Measurements from ENCODE around the gene KHDC4. TPM values are rescaled to one million over a fixed set of nuclear protein-coding genes. Genes with fewer than 3 reads are reported as not detected.

Gene KHDC4
- total and polyA plus RNA-seq, 9 of the 15 experiments (the other 6 are each of a cell fraction or from before 2014, with no cell fraction given), result 12.1 to 185 (median 65.6) TPM

DNA sequence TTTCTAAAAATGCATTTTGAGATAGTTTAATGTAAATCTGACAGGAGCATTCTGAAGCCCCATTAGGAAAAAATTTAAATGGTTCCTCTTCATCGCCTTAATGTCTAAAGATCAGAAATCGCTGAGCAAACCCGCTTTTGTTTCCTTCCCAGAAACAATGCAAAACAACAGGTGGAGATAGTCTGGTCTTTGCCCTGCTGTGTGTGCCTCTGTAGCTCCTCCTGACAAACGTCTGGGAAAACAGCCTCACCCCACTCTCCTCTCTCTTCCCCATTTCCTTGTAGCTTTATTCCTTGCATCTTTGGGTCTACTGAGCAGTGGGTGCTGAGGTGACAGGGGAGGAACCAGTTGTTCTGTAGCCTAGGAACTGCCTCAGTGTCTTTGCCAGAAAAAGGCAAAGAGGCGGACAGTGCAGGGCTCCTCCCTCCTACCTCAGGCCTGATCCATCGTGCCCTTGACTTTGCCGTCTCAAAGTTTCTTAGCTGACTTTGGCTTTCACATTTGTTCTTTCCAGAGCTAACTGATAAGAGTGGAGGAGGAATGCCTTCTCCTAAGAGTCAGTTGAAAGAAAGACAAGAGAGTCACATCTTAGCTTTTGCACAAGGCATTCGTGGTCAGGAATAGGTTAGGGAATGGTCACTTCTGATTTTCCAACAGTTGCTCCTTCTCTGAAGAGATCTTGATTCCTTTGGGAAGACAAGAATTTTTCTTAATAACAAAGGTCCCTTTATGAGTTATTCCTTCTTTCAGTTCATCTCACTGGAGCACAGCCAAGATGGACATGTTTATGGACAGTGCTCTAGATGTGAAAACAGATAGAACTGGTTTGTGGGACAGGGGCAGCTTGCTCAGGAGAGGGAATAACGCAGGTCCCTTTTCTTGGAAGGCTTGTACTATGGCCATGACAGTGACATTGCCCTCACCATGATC is 49.9 kb downstream of the KHDC4 start (continued):
- TF ChIP-seq, protein P1, sequence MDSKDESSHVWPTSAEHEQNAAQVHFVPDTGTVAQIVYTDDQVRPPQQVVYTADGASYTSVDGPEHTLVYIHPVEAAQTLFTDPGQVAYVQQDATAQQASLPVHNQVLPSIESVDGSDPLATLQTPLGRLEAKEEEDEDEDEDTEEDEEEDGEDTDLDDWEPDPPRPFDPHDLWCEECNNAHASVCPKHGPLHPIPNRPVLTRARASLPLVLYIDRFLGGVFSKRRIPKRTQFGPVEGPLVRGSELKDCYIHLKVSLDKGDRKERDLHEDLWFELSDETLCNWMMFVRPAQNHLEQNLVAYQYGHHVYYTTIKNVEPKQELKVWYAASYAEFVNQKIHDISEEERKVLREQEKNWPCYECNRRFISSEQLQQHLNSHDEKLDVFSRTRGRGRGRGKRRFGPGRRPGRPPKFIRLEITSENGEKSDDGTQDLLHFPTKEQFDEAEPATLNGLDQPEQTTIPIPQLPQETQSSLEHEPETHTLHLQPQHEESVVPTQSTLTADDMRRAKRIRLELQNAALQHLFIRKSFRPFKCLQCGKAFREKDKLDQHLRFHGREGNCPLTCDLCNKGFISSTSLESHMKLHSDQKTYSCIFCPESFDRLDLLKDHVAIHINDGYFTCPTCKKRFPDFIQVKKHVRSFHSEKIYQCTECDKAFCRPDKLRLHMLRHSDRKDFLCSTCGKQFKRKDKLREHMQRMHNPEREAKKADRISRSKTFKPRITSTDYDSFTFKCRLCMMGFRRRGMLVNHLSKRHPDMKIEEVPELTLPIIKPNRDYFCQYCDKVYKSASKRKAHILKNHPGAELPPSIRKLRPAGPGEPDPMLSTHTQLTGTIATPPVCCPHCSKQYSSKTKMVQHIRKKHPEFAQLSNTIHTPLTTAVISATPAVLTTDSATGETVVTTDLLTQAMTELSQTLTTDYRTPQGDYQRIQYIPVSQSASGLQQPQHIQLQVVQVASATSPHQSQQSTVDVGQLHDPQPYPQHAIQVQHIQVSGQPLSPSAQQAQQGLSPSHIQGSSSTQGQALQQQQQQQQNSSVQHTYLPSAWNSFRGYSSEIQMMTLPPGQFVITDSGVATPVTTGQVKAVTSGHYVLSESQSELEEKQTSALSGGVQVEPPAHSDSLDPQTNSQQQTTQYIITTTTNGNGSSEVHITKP (IDR thresholded peaks at IDR 0.05; ENCODE audit: partially characterized antibody), result peak; percentile 43

GRCh38 chr1:155882766-155883165 is 51.4 kb downstream of the KHDC4 start:
- Histone ChIP-seq H2AFZ (ENCODE audit: low read depth, low read length) (no peak overlapping the region), H3K4me3 (no peak overlapping the region), H3K27me3 (ENCODE audit: control insufficient read depth in 2 of 2, insufficient read depth in 2 of 2, low read length in 2 of 2) (no peaks in the 10 kb centered on the region; a peak in 1 of 5 replicates), H4K20me1 (replicated peaks; ENCODE audit: control insufficient read depth, insufficient read depth, low read length) (no peaks in the 10 kb centered on the region), H3K4me2 (ENCODE audit: insufficient read depth, low read length) (no peak overlapping the region), H3K27ac (ENCODE audit: extremely low read depth, low read depth, low read length) (no peak overlapping the region), H3K79me2 (ENCODE audit: control insufficient read depth, insufficient read depth, low read length) (no peaks in the 10 kb centered on the region), H3K4me1 (replicated peaks in 1 of 2; ENCODE audit: control insufficient read depth in 2 of 2, insufficient read depth in 2 of 2, low read length in 2 of 2) (peaks cover 8 to 23% of the 10 kb centered on the region in 2 experiments; a peak in 4 of 5 replicates), H3K9me3 (replicated peaks; ENCODE audit: control insufficient read depth, insufficient read depth, low read depth, low read length) (no peaks in the 10 kb centered on the region), H3K36me3 (ENCODE audit: control insufficient read depth, insufficient read depth, low read length) (no peaks in the 10 kb centered on the region), H3K9me1 (ENCODE audit: control insufficient read depth, insufficient read depth, low read length) (no peaks in the 10 kb centered on the region), H3K9ac (ENCODE audit: insufficient read depth in 1 of 2, low read depth in 2 of 2, low read length in 2 of 2) (no peak overlapping the region)
- FAIRE-seq (no peak), DNase-seq (ENCODE audit: extremely low read depth in 1 of 4, low spot score in 3 of 4) (no peak), ATAC-seq (no peak)
- CTCF ChIA-PET (ENCODE audit: low intra/inter-chr PET ratio), result no interaction called here
- in situ Hi-C loops (cut with MboI) (no loop called here), intact Hi-C loops (cut with micrococcal nuclease) (no loop called here)
- WGBS (ENCODE audit: insufficient coverage, low coverage, missing lambda C conversion rate), result 17% methylated on average over 2 of the region's 2 CpGs
- BruUV-seq (replicated peaks), result no TSS peak
- POLR2A ChIA-PET, result interaction anchor here (0.6 to 2.6 kb wide), 12 partner anchors 9 to 60 kb away, joined by 3 to 14 read pairs (median 4); no protein-coding TSS in a partner anchor
- TF ChIP-seq, protein P2, sequence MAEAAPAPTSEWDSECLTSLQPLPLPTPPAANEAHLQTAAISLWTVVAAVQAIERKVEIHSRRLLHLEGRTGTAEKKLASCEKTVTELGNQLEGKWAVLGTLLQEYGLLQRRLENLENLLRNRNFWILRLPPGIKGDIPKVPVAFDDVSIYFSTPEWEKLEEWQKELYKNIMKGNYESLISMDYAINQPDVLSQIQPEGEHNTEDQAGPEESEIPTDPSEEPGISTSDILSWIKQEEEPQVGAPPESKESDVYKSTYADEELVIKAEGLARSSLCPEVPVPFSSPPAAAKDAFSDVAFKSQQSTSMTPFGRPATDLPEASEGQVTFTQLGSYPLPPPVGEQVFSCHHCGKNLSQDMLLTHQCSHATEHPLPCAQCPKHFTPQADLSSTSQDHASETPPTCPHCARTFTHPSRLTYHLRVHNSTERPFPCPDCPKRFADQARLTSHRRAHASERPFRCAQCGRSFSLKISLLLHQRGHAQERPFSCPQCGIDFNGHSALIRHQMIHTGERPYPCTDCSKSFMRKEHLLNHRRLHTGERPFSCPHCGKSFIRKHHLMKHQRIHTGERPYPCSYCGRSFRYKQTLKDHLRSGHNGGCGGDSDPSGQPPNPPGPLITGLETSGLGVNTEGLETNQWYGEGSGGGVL (CRISPR knock-in tag; IDR thresholded peaks at IDR 0.05), result no peak
- no peak for TF ChIP-seq EHMT2 (IDR thresholded peaks at IDR 0.05)
- TF ChIP-seq GABPB1 (CRISPR knock-in tag; IDR thresholded peaks at IDR 0.05), result no peak
- TF ChIP-seq, protein P3, sequence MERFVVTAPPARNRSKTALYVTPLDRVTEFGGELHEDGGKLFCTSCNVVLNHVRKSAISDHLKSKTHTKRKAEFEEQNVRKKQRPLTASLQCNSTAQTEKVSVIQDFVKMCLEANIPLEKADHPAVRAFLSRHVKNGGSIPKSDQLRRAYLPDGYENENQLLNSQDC (CRISPR knock-in tag; IDR thresholded peaks at IDR 0.05), result no peak
- TF ChIP-seq ZBTB26 (CRISPR knock-in tag; IDR thresholded peaks at IDR 0.05), result no peak
- no peak for TF ChIP-seq SOX6 (IDR thresholded peaks at IDR 0.05)
- no peak for TF ChIP-seq ELF4 (CRISPR knock-in tag; IDR thresholded peaks at IDR 0.05)
- TF ChIP-seq SMAD2 (IDR thresholded peaks at IDR 0.05; ENCODE audit: low read depth, low read length), result no peak
- no peak for TF ChIP-seq ESRRB (CRISPR knock-in tag; IDR thresholded peaks at IDR 0.05; ENCODE audit: borderline replicate concordance)
- TF ChIP-seq FOXP1 (CRISPR knock-in tag; IDR thresholded peaks at IDR 0.05), result no peak
- no peak for TF ChIP-seq ATF1 (CRISPR knock-in tag; IDR thresholded peaks at IDR 0.05)
- no peak for TF ChIP-seq ATF1 (tag; IDR thresholded peaks at IDR 0.05)
- no peak for TF ChIP-seq ARID2 (IDR thresholded peaks at IDR 0.05)

All from K562 (cell line).